ENCODE results near the gene CGNL1. TPM values are rescaled to one million over a fixed set of nuclear protein-coding genes. Genes with fewer than 3 reads are reported as not detected.

The CGNL1 gene
- polyA plus RNA-seq, 2 of the 4 experiments (the other 2 are of a cell fraction): 1.4 to 1.8 TPM

DNA sequence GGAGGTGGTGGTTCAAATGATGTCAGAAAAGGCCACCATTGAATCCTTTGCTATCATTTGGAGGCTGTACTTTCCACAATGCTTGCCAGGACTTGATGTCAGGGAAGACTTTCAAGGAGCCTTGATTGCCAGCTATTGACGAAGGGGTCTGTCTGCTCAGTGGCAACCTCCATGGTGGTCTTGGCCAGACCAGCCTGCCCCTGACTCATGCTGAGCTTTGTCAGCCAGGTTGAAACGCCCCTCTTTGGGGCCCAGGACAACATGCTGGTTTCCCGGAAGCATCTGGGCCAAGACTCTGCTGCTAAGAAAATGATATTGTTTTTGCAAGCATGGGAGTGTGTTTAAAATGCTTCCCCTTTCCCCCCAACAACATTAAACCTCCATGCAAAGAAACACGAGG is 26.7 kb downstream of the CGNL1 start (continued):
- TF ChIP-seq, protein P1, sequence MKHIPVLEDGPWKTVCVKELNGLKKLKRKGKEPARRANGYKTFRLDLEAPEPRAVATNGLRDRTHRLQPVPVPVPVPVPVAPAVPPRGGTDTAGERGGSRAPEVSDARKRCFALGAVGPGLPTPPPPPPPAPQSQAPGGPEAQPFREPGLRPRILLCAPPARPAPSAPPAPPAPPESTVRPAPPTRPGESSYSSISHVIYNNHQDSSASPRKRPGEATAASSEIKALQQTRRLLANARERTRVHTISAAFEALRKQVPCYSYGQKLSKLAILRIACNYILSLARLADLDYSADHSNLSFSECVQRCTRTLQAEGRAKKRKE (CRISPR knock-in tag; IDR thresholded peaks at IDR 0.05; ENCODE audit: low read depth): no peak

- no peak overlapping the region for H3K4me2 ChIP-seq
- ChIA-PET CTCF (interaction anchor here (0.6 to 1.4 kb wide), 3 partner anchors 20 to 961 kb away, joined by 3 read pairs; no protein-coding TSS in a partner anchor), POLR2A (no interaction called here)
- ATAC-seq: no peak; a peak in 1 of 6 replicates
- TF ChIP-seq ZC3H11A (IDR thresholded peaks at IDR 0.05) (no peak), MAFK (IDR thresholded peaks at IDR 0.05; ENCODE audit: partially characterized antibody) (no peak), RNF2 (IDR thresholded peaks at IDR 0.05; ENCODE audit: borderline replicate concordance, low read depth) (no peak), SMC3 (IDR thresholded peaks at IDR 0.05) (no peak)
- no peaks in the 10 kb centered on the region for H3K9me3 ChIP-seq
- no peaks in the 10 kb centered on the region for H3K4me1 ChIP-seq
- WGBS (ENCODE audit: missing lambda C conversion rate): 71% methylated on average over 5 of the region's 5 CpGs
- no peak for DNase-seq (ENCODE audit: low read depth in 1 of 2, low spot score in 1 of 2)
- no peak overlapping the region for H3K4me3 ChIP-seq
- H3K27ac ChIP-seq: no peak overlapping the region
- FAIRE-seq: no peak
Measured at GRCh38 chr15:57403566-57404325, 27.4 kb downstream of the CGNL1 start.

GRCh38 chr15:57405133-57405532 is 28.8 kb downstream of the CGNL1 start:
- CTCF ChIA-PET: interaction anchor here (0.7 to 1.2 kb wide), 2 partner anchors 10 to 137 kb away, joined by 3 read pairs; no protein-coding TSS in a partner anchor
- no peaks in the 10 kb centered on the region for H3K9me3 ChIP-seq
- POLR2A ChIA-PET: no interaction called here
- DNase-seq (ENCODE audit: low read depth in 1 of 2, low spot score in 1 of 2) (no peak), ATAC-seq (no peak), FAIRE-seq (no peak)
- no peak overlapping the region for H3K27ac ChIP-seq
- no peak overlapping the region for H3K4me3 ChIP-seq
- no peak for TF ChIP-seq CBX2 (IDR thresholded peaks at IDR 0.05; ENCODE audit: borderline replicate concordance, low read depth)
- TF ChIP-seq POLR2AphosphoS2 (conservative IDR thresholded peaks at IDR 0.05; ENCODE audit: low read length): no peak
- TF ChIP-seq SMC3 (IDR thresholded peaks at IDR 0.05): no peak
- no peak for TF ChIP-seq RAD21 (conservative IDR thresholded peaks at IDR 0.05 in 1 of 2, IDR thresholded peaks at IDR 0.05 in 1 of 2)
- no peak for TF ChIP-seq HOXB13 (CRISPR knock-in tag; IDR thresholded peaks at IDR 0.05; ENCODE audit: low read depth)
- TF ChIP-seq, protein P2, sequence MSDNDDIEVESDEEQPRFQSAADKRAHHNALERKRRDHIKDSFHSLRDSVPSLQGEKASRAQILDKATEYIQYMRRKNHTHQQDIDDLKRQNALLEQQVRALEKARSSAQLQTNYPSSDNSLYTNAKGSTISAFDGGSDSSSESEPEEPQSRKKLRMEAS (IDR thresholded peaks at IDR 0.05): no peak
- H3K4me2 ChIP-seq: no peak overlapping the region
- WGBS (ENCODE audit: missing lambda C conversion rate): 64% methylated on average over 5 of the region's 5 CpGs
- H3K4me1 ChIP-seq: no peaks in the 10 kb centered on the region

GRCh38 chr15:57406062-57406772 is 29.9 kb downstream of the CGNL1 start:
- ATAC-seq (no peak), FAIRE-seq (no peak), DNase-seq (ENCODE audit: low read depth in 1 of 2, low spot score in 1 of 2) (no peak)
- Histone ChIP-seq H3K4me2 (no peak overlapping the region), H3K4me3 (no peak overlapping the region), H3K27ac (no peak overlapping the region), H3K4me1 (no peaks in the 10 kb centered on the region), H3K9me3 (no peaks in the 10 kb centered on the region)
- TF ChIP-seq EHF (CRISPR knock-in tag; IDR thresholded peaks at IDR 0.05) (no peak), HOXA7 (CRISPR knock-in tag; IDR thresholded peaks at IDR 0.05) (no peak), FOXS1 (CRISPR knock-in tag; IDR thresholded peaks at IDR 0.05) (no peak), POLR2A (IDR thresholded peaks at IDR 0.05; ENCODE audit: low read length) (no peak), CHD2 (IDR thresholded peaks at IDR 0.05; ENCODE audit: low read length, partially characterized antibody) (no peak), RFX5 (IDR thresholded peaks at IDR 0.05) (no peak), EP300 (IDR thresholded peaks at IDR 0.05) (no peak), HOXB13 (CRISPR knock-in tag; IDR thresholded peaks at IDR 0.05; ENCODE audit: low read depth) (no peak), CBX2 (IDR thresholded peaks at IDR 0.05; ENCODE audit: borderline replicate concordance, low read depth) (no peak), BHLHE40 (IDR thresholded peaks at IDR 0.05; ENCODE audit: low read depth, low read length) (no peak), CEBPB (IDR thresholded peaks at IDR 0.05) (no peak), SREBF2 (IDR thresholded peaks at IDR 0.05) (no peak), ZSCAN20 (CRISPR knock-in tag; IDR thresholded peaks at IDR 0.05) (no peak), GATA3 (IDR thresholded peaks at IDR 0.05; ENCODE audit: borderline replicate concordance) (no peak)
- TF ChIP-seq, protein P3, sequence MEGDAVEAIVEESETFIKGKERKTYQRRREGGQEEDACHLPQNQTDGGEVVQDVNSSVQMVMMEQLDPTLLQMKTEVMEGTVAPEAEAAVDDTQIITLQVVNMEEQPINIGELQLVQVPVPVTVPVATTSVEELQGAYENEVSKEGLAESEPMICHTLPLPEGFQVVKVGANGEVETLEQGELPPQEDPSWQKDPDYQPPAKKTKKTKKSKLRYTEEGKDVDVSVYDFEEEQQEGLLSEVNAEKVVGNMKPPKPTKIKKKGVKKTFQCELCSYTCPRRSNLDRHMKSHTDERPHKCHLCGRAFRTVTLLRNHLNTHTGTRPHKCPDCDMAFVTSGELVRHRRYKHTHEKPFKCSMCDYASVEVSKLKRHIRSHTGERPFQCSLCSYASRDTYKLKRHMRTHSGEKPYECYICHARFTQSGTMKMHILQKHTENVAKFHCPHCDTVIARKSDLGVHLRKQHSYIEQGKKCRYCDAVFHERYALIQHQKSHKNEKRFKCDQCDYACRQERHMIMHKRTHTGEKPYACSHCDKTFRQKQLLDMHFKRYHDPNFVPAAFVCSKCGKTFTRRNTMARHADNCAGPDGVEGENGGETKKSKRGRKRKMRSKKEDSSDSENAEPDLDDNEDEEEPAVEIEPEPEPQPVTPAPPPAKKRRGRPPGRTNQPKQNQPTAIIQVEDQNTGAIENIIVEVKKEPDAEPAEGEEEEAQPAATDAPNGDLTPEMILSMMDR (IDR thresholded peaks at IDR 0.05): no peak
- TF ChIP-seq, protein P1 (CRISPR knock-in tag; IDR thresholded peaks at IDR 0.05; ENCODE audit: low read depth): no peak
- WGBS (ENCODE audit: missing lambda C conversion rate): 74% methylated on average over 7 of the region's 7 CpGs
- ChIA-PET CTCF (no interaction called here), POLR2A (no interaction called here)
